ENCODE measurements around the gene KRT78. TPM values are rescaled to one million over a fixed set of nuclear protein-coding genes. Genes with fewer than 3 reads are reported as not detected.

KRT78 gene
- polyA plus RNA-seq, 6 donors from 2014 or later: not detected

GRCh38 chr12:52822771-52823510 lies 25.9 kb downstream of the KRT78 start:
- H3K27me3 Mint-ChIP-seq: peaks cover 17 to 74% (median 29%) of the 10 kb centered on the region in 3 donors
- ATAC-seq (ENCODE audit: low read depth in 2 of 2) (no peak), DNase-seq (no peak)
- no peak overlapping the region for H3K27ac Mint-ChIP-seq
- no peaks in the 10 kb centered on the region for H3K9me3 Mint-ChIP-seq
- no peak overlapping the region for H3K4me3 Mint-ChIP-seq
- H3K4me1 Mint-ChIP-seq: no peaks in the 10 kb centered on the region
- no peaks in the 10 kb centered on the region for H3K36me3 Mint-ChIP-seq

GRCh38 chr12:52821826-52822660 lies 26.8 kb downstream of the KRT78 start:
- Mint-ChIP-seq H3K27ac (no peak overlapping the region), H3K4me3 (no peak overlapping the region), H3K27me3 (peaks cover 16 to 77% (median 31%) of the 10 kb centered on the region in 3 donors), H3K4me1 (no peaks in the 10 kb centered on the region), H3K9me3 (no peaks in the 10 kb centered on the region), H3K36me3 (no peaks in the 10 kb centered on the region)
- ATAC-seq (ENCODE audit: low read depth in 2 of 2): no peak
- no peak for DNase-seq

- ATAC-seq (ENCODE audit: low read depth in 2 of 2) (no peak), DNase-seq (no peak)
- Mint-ChIP-seq H3K4me3 (no peak overlapping the region), H3K9me3 (no peaks in the 10 kb centered on the region), H3K27ac (no peak overlapping the region), H3K4me1 (no peaks in the 10 kb centered on the region), H3K36me3 (no peaks in the 10 kb centered on the region), H3K27me3 (peaks cover 12 to 70% (median 28%) of the 10 kb centered on the region in 3 donors)
These were observed 27.6 kb downstream of the KRT78 start for GRCh38 chr12:52821071-52821730.

GRCh38 chr12:52820521-52820920 lies 28.3 kb downstream of the KRT78 start:
- H3K27me3 Mint-ChIP-seq: peaks cover 12 to 63% (median 28%) of the 10 kb centered on the region in 3 donors
- H3K27ac Mint-ChIP-seq: peak overlapping the region in 1 of 6 donors; percentile 54
- no peak overlapping the region for H3K4me3 Mint-ChIP-seq

GRCh38 chr12:52819731-52820510 lies 28.9 kb downstream of the KRT78 start:
- Mint-ChIP-seq H3K9me3 (no peaks in the 10 kb centered on the region), H3K4me3 (no peak overlapping the region), H3K27me3 (peaks cover 12 to 57% (median 28%) of the 10 kb centered on the region in 3 donors), H3K27ac (no peak overlapping the region), H3K36me3 (no peaks in the 10 kb centered on the region), H3K4me1 (no peaks in the 10 kb centered on the region)
- DNase-seq: no peak
- no peak for ATAC-seq (ENCODE audit: low read depth in 2 of 2)

More at GRCh38 chr12:52820521-52820920, 28.3 kb downstream of the KRT78 start:
- H3K9me3 Mint-ChIP-seq: no peaks in the 10 kb centered on the region
- no peaks in the 10 kb centered on the region for H3K4me1 Mint-ChIP-seq
- ATAC-seq (ENCODE audit: low read depth in 2 of 2): no peak
- DNase-seq: no peak
- H3K36me3 Mint-ChIP-seq: no peaks in the 10 kb centered on the region

GRCh38 chr12:52818887-52819420 lies 29.8 kb downstream of the KRT78 start:
- Mint-ChIP-seq H3K27me3 (peaks cover 12 to 62% (median 28%) of the 10 kb centered on the region in 3 donors), H3K4me3 (no peak overlapping the region), H3K36me3 (no peaks in the 10 kb centered on the region), H3K4me1 (no peaks in the 10 kb centered on the region), H3K9me3 (no peaks in the 10 kb centered on the region), H3K27ac (no peak overlapping the region)
- DNase-seq: no peak
- no peak for ATAC-seq (ENCODE audit: low read depth in 2 of 2)

GRCh38 chr12:52818388-52818787 lies 30.4 kb downstream of the KRT78 start:
- Mint-ChIP-seq H3K4me3 (no peak overlapping the region), H3K9me3 (no peaks in the 10 kb centered on the region), H3K27ac (no peak overlapping the region), H3K36me3 (no peaks in the 10 kb centered on the region), H3K27me3 (peaks cover 12 to 61% (median 28%) of the 10 kb centered on the region in 3 donors), H3K4me1 (no peaks in the 10 kb centered on the region)
- no peak for ATAC-seq (ENCODE audit: low read depth in 2 of 2)
- DNase-seq: no peak

- ATAC-seq (ENCODE audit: low read depth in 2 of 2) (no peak), DNase-seq (no peak)
- no peak overlapping the region for H3K27ac Mint-ChIP-seq
- H3K27me3 Mint-ChIP-seq: peaks cover 12 to 55% (median 28%) of the 10 kb centered on the region in 3 donors
- H3K36me3 Mint-ChIP-seq: no peaks in the 10 kb centered on the region
- H3K4me1 Mint-ChIP-seq: no peaks in the 10 kb centered on the region
- H3K9me3 Mint-ChIP-seq: no peaks in the 10 kb centered on the region
- no peak overlapping the region for H3K4me3 Mint-ChIP-seq
These were observed 31.0 kb downstream of the KRT78 start for GRCh38 chr12:52817699-52818238.

GRCh38 chr12:52817003-52817698 lies 31.6 kb downstream of the KRT78 start:
- no peaks in the 10 kb centered on the region for H3K4me1 Mint-ChIP-seq
- DNase-seq (no peak), ATAC-seq (ENCODE audit: low read depth in 2 of 2) (no peak)
- peaks cover 12 to 54% (median 28%) of the 10 kb centered on the region in 3 donors for H3K27me3 Mint-ChIP-seq
- no peaks in the 10 kb centered on the region for H3K36me3 Mint-ChIP-seq
- no peak overlapping the region for H3K27ac Mint-ChIP-seq
- no peaks in the 10 kb centered on the region for H3K9me3 Mint-ChIP-seq
- no peak overlapping the region for H3K4me3 Mint-ChIP-seq

GRCh38 chr12:52815676-52816588 lies 32.9 kb downstream of the KRT78 start:
- ATAC-seq (ENCODE audit: low read depth in 2 of 2): no peak
- H3K4me3 Mint-ChIP-seq: no peak overlapping the region
- H3K9me3 Mint-ChIP-seq: no peaks in the 10 kb centered on the region
- H3K4me1 Mint-ChIP-seq: no peaks in the 10 kb centered on the region
- H3K27ac Mint-ChIP-seq: no peak overlapping the region
- no peak for DNase-seq
- H3K27me3 Mint-ChIP-seq: peaks cover 12 to 47% (median 28%) of the 10 kb centered on the region in 3 donors
- no peaks in the 10 kb centered on the region for H3K36me3 Mint-ChIP-seq

- Mint-ChIP-seq H3K4me3 (no peak overlapping the region), H3K9me3 (no peaks in the 10 kb centered on the region), H3K27ac (no peak overlapping the region), H3K36me3 (no peaks in the 10 kb centered on the region), H3K4me1 (no peaks in the 10 kb centered on the region), H3K27me3 (peaks cover 12 to 40% (median 28%) of the 10 kb centered on the region in 3 donors)
- no peak for ATAC-seq (ENCODE audit: low read depth in 2 of 2)
- no peak for DNase-seq
These were observed 33.6 kb downstream of the KRT78 start for GRCh38 chr12:52815161-52815560.

Data from naive B cell (primary cell).